Measurements from ENCODE around the gene STXBP6. TPM values are rescaled to one million over a fixed set of nuclear protein-coding genes. Genes with fewer than 3 reads are reported as not detected.

The STXBP6 gene
- total RNA-seq, 1 experiment from 2014 or later: 5.3 TPM

DNA sequence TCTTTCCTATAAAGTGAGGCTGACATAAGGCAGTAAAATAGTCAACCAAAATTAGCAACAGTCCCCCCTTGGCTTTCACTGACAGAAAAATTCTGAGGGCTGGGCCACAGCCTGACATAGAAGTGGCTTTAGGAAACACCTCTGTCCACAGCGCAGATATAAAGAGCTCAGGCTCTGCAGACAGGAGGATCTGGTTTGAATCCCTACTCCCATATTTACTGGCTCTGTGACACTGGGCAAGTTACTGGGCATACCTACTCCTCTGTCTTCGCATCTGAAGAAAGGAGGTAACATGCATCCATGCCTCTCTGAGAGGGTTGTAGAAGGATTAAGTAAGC lies 95.3 kb downstream of the STXBP6 start:
- H3K9me3 ChIP-seq (ENCODE audit: low read depth, low read length, poor library complexity, severe bottlenecking): no peaks in the 10 kb centered on the region
- no peak overlapping the region for H3K27ac ChIP-seq (ENCODE audit: low read depth, low read length, poor library complexity, severe bottlenecking)
- no peak overlapping the region for H3K4me3 ChIP-seq (ENCODE audit: low read depth, low read length, poor library complexity, severe bottlenecking)
- POLR2A ChIA-PET (ENCODE audit: low non-redundant PET): no interaction called here
- H3K4me1 ChIP-seq (ENCODE audit: insufficient read depth, low read length, poor library complexity, severe bottlenecking): no peaks in the 10 kb centered on the region
- TF ChIP-seq EZH2 (IDR thresholded peaks at IDR 0.05; ENCODE audit: borderline replicate concordance, low read depth, low read length, poor library complexity, severe bottlenecking): no peak
- TF ChIP-seq, protein P1, sequence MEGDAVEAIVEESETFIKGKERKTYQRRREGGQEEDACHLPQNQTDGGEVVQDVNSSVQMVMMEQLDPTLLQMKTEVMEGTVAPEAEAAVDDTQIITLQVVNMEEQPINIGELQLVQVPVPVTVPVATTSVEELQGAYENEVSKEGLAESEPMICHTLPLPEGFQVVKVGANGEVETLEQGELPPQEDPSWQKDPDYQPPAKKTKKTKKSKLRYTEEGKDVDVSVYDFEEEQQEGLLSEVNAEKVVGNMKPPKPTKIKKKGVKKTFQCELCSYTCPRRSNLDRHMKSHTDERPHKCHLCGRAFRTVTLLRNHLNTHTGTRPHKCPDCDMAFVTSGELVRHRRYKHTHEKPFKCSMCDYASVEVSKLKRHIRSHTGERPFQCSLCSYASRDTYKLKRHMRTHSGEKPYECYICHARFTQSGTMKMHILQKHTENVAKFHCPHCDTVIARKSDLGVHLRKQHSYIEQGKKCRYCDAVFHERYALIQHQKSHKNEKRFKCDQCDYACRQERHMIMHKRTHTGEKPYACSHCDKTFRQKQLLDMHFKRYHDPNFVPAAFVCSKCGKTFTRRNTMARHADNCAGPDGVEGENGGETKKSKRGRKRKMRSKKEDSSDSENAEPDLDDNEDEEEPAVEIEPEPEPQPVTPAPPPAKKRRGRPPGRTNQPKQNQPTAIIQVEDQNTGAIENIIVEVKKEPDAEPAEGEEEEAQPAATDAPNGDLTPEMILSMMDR (conservative IDR thresholded peaks at IDR 0.05; ENCODE audit: low read depth, low read length): no peak
- DNase-seq (ENCODE audit: low spot score): no peak
- BruUV-seq (replicated peaks): no TSS peak
- H3K36me3 ChIP-seq (ENCODE audit: insufficient read depth, low read length, poor library complexity, severe bottlenecking): no peaks in the 10 kb centered on the region
- intact Hi-C loops (cut with micrococcal nuclease; ENCODE audit: unreplicated experiment): no loop called here
- H3K27me3 ChIP-seq (replicated peaks; ENCODE audit: insufficient read depth, low read depth, low read length, poor library complexity): no peaks in the 10 kb centered on the region
- CTCF ChIA-PET: no interaction called here

DNA sequence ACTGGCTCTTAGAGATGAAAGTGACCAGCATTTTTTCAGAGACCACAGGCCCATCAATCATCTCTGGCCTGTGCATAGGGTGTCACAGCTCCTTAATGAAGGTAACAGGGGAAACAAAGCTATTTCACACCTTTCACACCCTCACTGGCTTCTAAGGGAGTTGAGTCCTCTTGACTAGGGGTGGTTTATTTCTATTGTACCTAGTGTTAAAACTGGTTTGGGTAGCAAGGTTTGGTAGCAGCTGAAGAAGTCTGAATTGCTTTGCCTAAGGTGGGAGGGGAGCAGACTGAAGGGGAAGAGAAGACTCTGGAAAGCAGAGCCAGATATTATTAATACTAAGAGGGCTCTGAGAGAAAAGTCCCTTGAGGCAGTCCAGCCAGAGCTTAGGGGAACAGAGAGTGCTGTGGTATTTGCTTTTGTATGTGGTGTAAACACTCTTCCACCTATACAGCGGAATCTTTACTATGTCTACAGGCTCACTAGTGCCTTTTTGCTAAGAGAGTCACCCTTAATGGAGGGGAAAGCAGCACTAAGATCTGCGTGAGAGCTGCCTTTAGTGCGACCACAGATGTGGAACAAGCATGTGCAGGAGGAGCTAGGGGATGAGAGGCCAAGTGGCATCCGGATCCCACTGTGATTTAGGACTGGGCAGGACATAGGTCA lies 95.8 kb downstream of the STXBP6 start:
- no TSS peak for BruUV-seq (replicated peaks)
- intact Hi-C loops (cut with micrococcal nuclease; ENCODE audit: unreplicated experiment): no loop called here
- ChIA-PET POLR2A (ENCODE audit: low non-redundant PET) (no interaction called here), CTCF (no interaction called here)
- Histone ChIP-seq H3K27ac (ENCODE audit: low read depth, low read length, poor library complexity, severe bottlenecking) (no peak overlapping the region), H3K4me1 (ENCODE audit: insufficient read depth, low read length, poor library complexity, severe bottlenecking) (no peaks in the 10 kb centered on the region), H3K36me3 (ENCODE audit: insufficient read depth, low read length, poor library complexity, severe bottlenecking) (no peaks in the 10 kb centered on the region), H3K27me3 (replicated peaks; ENCODE audit: insufficient read depth, low read depth, low read length, poor library complexity) (no peaks in the 10 kb centered on the region), H3K9me3 (ENCODE audit: low read depth, low read length, poor library complexity, severe bottlenecking) (no peaks in the 10 kb centered on the region), H3K4me3 (ENCODE audit: low read depth, low read length, poor library complexity, severe bottlenecking) (no peak overlapping the region)
- no peak for DNase-seq (ENCODE audit: low spot score)
- TF ChIP-seq EZH2 (IDR thresholded peaks at IDR 0.05; ENCODE audit: borderline replicate concordance, low read depth, low read length, poor library complexity, severe bottlenecking): no peak
- TF ChIP-seq, protein P1 (conservative IDR thresholded peaks at IDR 0.05; ENCODE audit: low read depth, low read length): no peak

DNA sequence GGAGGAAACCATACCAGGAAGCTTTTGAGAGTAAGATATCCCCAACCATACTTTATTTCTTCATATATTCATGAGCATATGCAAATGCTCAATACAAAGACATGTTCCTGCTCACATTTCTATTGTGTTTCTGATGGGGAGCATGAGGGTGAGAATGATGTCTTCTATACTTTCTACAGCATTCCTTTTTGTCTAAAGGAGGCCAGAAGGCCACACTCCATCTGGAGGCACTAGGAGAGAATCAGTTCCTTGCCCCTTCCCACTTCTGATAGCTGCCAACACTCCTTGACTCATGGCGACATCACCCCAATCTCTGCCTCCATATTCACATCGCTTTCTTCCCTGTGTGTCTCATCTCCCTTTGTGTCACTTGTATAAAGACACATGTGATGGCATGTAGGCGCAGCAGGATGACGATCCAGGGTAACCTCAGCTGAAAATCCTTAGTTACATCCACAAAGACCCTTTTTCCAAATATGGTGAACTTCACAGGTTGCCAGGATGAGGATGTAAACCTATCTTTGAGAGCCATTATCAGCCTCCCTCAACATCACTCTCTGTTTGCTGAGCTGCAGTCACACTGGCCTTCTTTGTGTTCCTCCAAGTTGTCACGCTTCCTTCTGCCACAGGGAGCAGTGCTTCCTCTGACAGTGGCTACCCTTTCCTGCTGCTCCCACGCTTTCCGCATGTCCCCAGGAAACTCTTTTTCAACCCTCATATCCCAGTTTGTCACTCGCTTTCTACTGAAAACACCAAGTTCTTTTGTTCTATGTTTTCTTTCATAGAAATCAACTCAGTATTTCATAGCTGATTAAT lies 96.9 kb downstream of the STXBP6 start:
- CTCF ChIA-PET: no interaction called here
- BruUV-seq (replicated peaks): no TSS peak
- Histone ChIP-seq H3K4me3 (ENCODE audit: low read depth, low read length, poor library complexity, severe bottlenecking) (no peak overlapping the region), H3K27me3 (replicated peaks; ENCODE audit: insufficient read depth, low read depth, low read length, poor library complexity) (no peaks in the 10 kb centered on the region), H3K36me3 (ENCODE audit: insufficient read depth, low read length, poor library complexity, severe bottlenecking) (no peaks in the 10 kb centered on the region), H3K4me1 (ENCODE audit: insufficient read depth, low read length, poor library complexity, severe bottlenecking) (no peaks in the 10 kb centered on the region), H3K9me3 (ENCODE audit: low read depth, low read length, poor library complexity, severe bottlenecking) (no peaks in the 10 kb centered on the region), H3K27ac (ENCODE audit: low read depth, low read length, poor library complexity, severe bottlenecking) (no peak overlapping the region)
- DNase-seq (ENCODE audit: low spot score): peak; percentile 27
- intact Hi-C loops (cut with micrococcal nuclease; ENCODE audit: unreplicated experiment): no loop called here
- no peak for TF ChIP-seq EZH2 (IDR thresholded peaks at IDR 0.05; ENCODE audit: borderline replicate concordance, low read depth, low read length, poor library complexity, severe bottlenecking)
- TF ChIP-seq, protein P1 (conservative IDR thresholded peaks at IDR 0.05; ENCODE audit: low read depth, low read length): peak; percentile 44
- POLR2A ChIA-PET (ENCODE audit: low non-redundant PET): no interaction called here
